H1 (cell line): ENCODE measurements around the gene TSC1. TPM values are rescaled to one million over a fixed set of nuclear protein-coding genes. Genes with fewer than 3 reads are reported as not detected.

Experiments used
- CTCF ChIA-PET: fragments of 300-600 bp; sonication (Branson Sonifier 250); formaldehyde crosslinking; loops from one replicate; lab custom pipeline; 2021; ENCODE audit not compliant: partially characterized antibody; lab: Charles Lee
- POLR2A ChIA-PET: fragments of 300-600 bp; sonication (Branson Sonifier 250); formaldehyde crosslinking; loops from one replicate; lab custom pipeline; 2021; ENCODE audit warnings: inconsistent platforms; ENCODE audit not compliant: partially characterized antibody; lab: Charles Lee
- DNase-seq, 2 experiments: peaks; one replicate each; pipeline versions ENCODE4 v3.0.0 to v3.0.0-alpha.2; 2010 to 2022; ENCODE audit warnings: low spot score in 2 of 2, low read depth in 1 of 2, mixed read lengths in 1 of 2
- FAIRE-seq: peaks from 2 replicates; lab custom pipeline; 2011; peaks lifted over from hg19 to GRCh38; lab: Jason Lieb, UNC
- H2AFZ ChIP-seq: 2 replicates; pipeline ENCODE4 v1.8.1; 2012; ENCODE audit warnings: low read length, inconsistent platforms
- H2AK5ac ChIP-seq: 2 replicates; pipeline ENCODE4 v1.6.1; 2013; ENCODE audit warnings: low read depth, low read length
- H2BK120ac ChIP-seq: replicated peaks from 2 replicates; pipeline ENCODE3; 2013; ENCODE audit warnings: low read depth, low read length, inconsistent platforms
- H2BK12ac ChIP-seq: 2 replicates; pipeline ENCODE4 v1.6.1; 2013; ENCODE audit warnings: low read depth, low read length
- H2BK15ac ChIP-seq: 2 replicates; pipeline ENCODE4 v1.6.1; 2013; ENCODE audit warnings: low read length
- H2BK20ac ChIP-seq: 2 replicates; pipeline ENCODE4 v1.6.1; 2013; ENCODE audit warnings: low read length
- H2BK5ac ChIP-seq: 2 replicates; pipeline ENCODE4 v1.6.1; 2013; ENCODE audit warnings: low read depth, low read length
- H3K14ac ChIP-seq: 2 replicates; pipeline ENCODE4 v1.6.1; 2013; ENCODE audit warnings: inconsistent platforms; ENCODE audit not compliant: insufficient read length
- H3K18ac ChIP-seq: 2 replicates; pipeline ENCODE4 v1.6.1; 2013; ENCODE audit warnings: low read length; ENCODE audit errors: extremely low read depth
- H3K23ac ChIP-seq: 2 replicates; pipeline ENCODE4 v1.6.1; 2013; ENCODE audit warnings: inconsistent platforms; ENCODE audit not compliant: insufficient read length
- H3K23me2 ChIP-seq: 2 replicates; pipeline ENCODE4 v1.6.1; 2013; ENCODE audit warnings: low read depth, low read length
- H3K27ac ChIP-seq: 2 replicates; pipeline ENCODE4 v1.6.1; 2011; ENCODE audit warnings: low read depth, low read length, inconsistent platforms
- H3K27me3 ChIP-seq, 4 experiments: replicated peaks in 1 of 4; 1 replicate in 1 of 4; 2 replicates in 3 of 4; pipeline versions ENCODE4 v1.6.1 to v1.8.1; 2011 to 2013; ENCODE audit warnings: low read length in 3 of 4, mild to moderate bottlenecking in 3 of 4, inconsistent platforms in 2 of 4, mixed read lengths in 2 of 4, moderate library complexity in 1 of 4; ENCODE audit not compliant: control insufficient read depth in 3 of 4, insufficient read depth in 3 of 4; ENCODE audit errors: extremely low read depth in 1 of 4
- H3K36me3 ChIP-seq, 4 experiments: 2 replicates each; pipeline versions ENCODE4 v1.6.1 to v1.8.1; 2011 to 2013; ENCODE audit warnings: mild to moderate bottlenecking in 4 of 4, low read length in 3 of 4, moderate library complexity in 2 of 4, control low read depth in 1 of 4, inconsistent platforms in 1 of 4; ENCODE audit not compliant: insufficient read depth in 4 of 4, control insufficient read depth in 2 of 4
- H3K4ac ChIP-seq: replicated peaks from 2 replicates; pipeline ENCODE3; 2013; ENCODE audit warnings: low read length, low read depth, mixed read lengths, inconsistent platforms; ENCODE audit not compliant: insufficient read length
- H3K4me1 ChIP-seq, 4 experiments: replicated peaks in 1 of 4; 1 replicate in 1 of 4; 2 replicates in 3 of 4; pipeline versions ENCODE4 v1.6.1 to v1.8.1; 2011 to 2013; ENCODE audit warnings: low read length in 3 of 4, inconsistent platforms in 2 of 4, mixed read lengths in 1 of 4; ENCODE audit not compliant: insufficient read depth in 4 of 4, control insufficient read depth in 3 of 4
- H3K4me2 ChIP-seq, 2 experiments: 2 replicates each; pipeline versions ENCODE4 v1.6.1 to v1.8.1; 2011 to 2013; ENCODE audit warnings: low read depth in 2 of 2, low read length in 2 of 2, control low read depth in 1 of 2, inconsistent platforms in 1 of 2, mild to moderate bottlenecking in 1 of 2; ENCODE audit not compliant: insufficient read depth in 1 of 2
- H3K4me3 ChIP-seq, 4 experiments: fragments of 200-600, 300-600 bp in 1 of 4; sonication (generic), shearing (Covaris generic), sonication (Bioruptor Twin) in 1 of 4; 2 replicates each; pipeline versions ENCODE4 v1.5.1 to v1.8.1; 2011 to 2016; ENCODE audit warnings: low read length in 4 of 4, low read depth in 3 of 4, control low read depth in 2 of 4, inconsistent platforms in 2 of 4, mild to moderate bottlenecking in 2 of 4, mixed read lengths in 1 of 4, moderate library complexity in 1 of 4; ENCODE audit not compliant: insufficient read depth in 2 of 4; ENCODE audit errors: extremely low read depth in 1 of 4
- H3K56ac ChIP-seq: replicated peaks from 2 replicates; pipeline ENCODE3; 2013; ENCODE audit warnings: low read depth, mild to moderate bottlenecking, mixed read lengths, low read length, inconsistent platforms; ENCODE audit not compliant: insufficient read length
- H3K79me1 ChIP-seq: 2 replicates; pipeline ENCODE4 v1.6.1; 2013; ENCODE audit warnings: low read depth, low read length, control low read depth
- H3K79me2 ChIP-seq, 2 experiments: 2 replicates each; pipeline versions ENCODE4 v1.6.1 to v1.8.1; 2012 to 2013; ENCODE audit warnings: low read length in 2 of 2, mild to moderate bottlenecking in 2 of 2, inconsistent platforms in 1 of 2; ENCODE audit not compliant: insufficient read depth in 2 of 2, control insufficient read depth in 1 of 2
- H3K9ac ChIP-seq, 4 experiments: replicated peaks in 1 of 4; 1 replicate in 1 of 4; 2 replicates in 3 of 4; pipeline versions ENCODE4 v1.6.1 to v1.8.1; 2011 to 2013; ENCODE audit warnings: low read depth in 3 of 4, low read length in 3 of 4, control low read depth in 2 of 4, mild to moderate bottlenecking in 2 of 4, moderate library complexity in 2 of 4, inconsistent platforms in 1 of 4; ENCODE audit errors: extremely low read depth in 1 of 4
- H3K9me3 ChIP-seq, 2 experiments: 2 replicates each; pipeline versions ENCODE4 v1.6.1 to v1.8.1; 2012 to 2013; ENCODE audit warnings: mild to moderate bottlenecking in 2 of 2, moderate library complexity in 2 of 2, control low read depth in 1 of 2, inconsistent platforms in 1 of 2, low read depth in 1 of 2, low read length in 1 of 2, mixed read lengths in 1 of 2; ENCODE audit not compliant: insufficient read depth in 2 of 2
- H4K20me1 ChIP-seq, 2 experiments: replicated peaks in 1 of 2; 2 replicates each; pipeline versions ENCODE3 to v1.8.1; 2011 to 2013; ENCODE audit warnings: inconsistent platforms in 2 of 2, low read length in 2 of 2, mild to moderate bottlenecking in 1 of 2; ENCODE audit not compliant: insufficient read depth in 2 of 2, control insufficient read depth in 1 of 2
- H4K5ac ChIP-seq: 2 replicates; pipeline ENCODE4 v1.6.1; 2013; ENCODE audit warnings: low read length, low read depth, mixed read lengths, inconsistent platforms; ENCODE audit not compliant: insufficient read length
- H4K8ac ChIP-seq: 2 replicates; pipeline ENCODE4 v1.8.0; 2013; ENCODE audit warnings: mild to moderate bottlenecking, moderate library complexity, low read length, inconsistent platforms; ENCODE audit not compliant: insufficient read depth; ENCODE audit errors: extremely low read depth
- H4K91ac ChIP-seq: replicated peaks from 2 replicates; pipeline ENCODE3; 2013; ENCODE audit warnings: low read length, mixed read lengths, inconsistent platforms; ENCODE audit not compliant: insufficient read length
- GABPA ChIP-seq: IDR thresholded peaks from 2 replicates; pipeline ENCODE4 v1.6.1; 2011; ENCODE audit warnings: mild to moderate bottlenecking, low read length, moderate library complexity, borderline replicate concordance; ENCODE audit not compliant: insufficient read depth
- NRF1 ChIP-seq: IDR thresholded peaks from 2 replicates; pipeline ENCODE4 v1.6.1; 2011; ENCODE audit warnings: mild to moderate bottlenecking, low read depth, low read length, improper control_type of control experiment
- WGBS, 2 experiments: shearing (Covaris generic) in 1 of 2; methylation state at CpG; one replicate each; pipeline versions ENCODE4 v1.1.6 to v1.1.7; 2013 to 2015; ENCODE audit warnings: low lambda C conversion rate in 2 of 2, mixed read lengths in 2 of 2, inconsistent platforms in 1 of 2, low coverage in 1 of 2, missing lambda C conversion rate in 1 of 2; ENCODE audit not compliant: insufficient replicate concordance in 2 of 2, insufficient coverage in 1 of 2, insufficient read length in 1 of 2; ENCODE audit errors: extremely low coverage in 1 of 2, missing lambda C conversion rate in 1 of 2; 5-methylcytosine and 5-hydroxymethylcytosine counted together
- polyA plus RNA-seq, 7 experiments: library from polyadenylated mRNA; depleted of rRNA in 3 of 7; stranded (reverse) in 5 of 7; unstranded in 2 of 7; fragments of >200 nt in 5 of 7; fragments of 200-250 nt in 2 of 7; gene quantifications; 1 replicate in 5 of 7; 2 replicates in 1 of 7; 4 replicates in 1 of 7; pipeline versions ENCODE4 v1.2.1 to v1.2.3, GENCODE V29; 2011 to 2013; ENCODE audit warnings: missing spikeins in 2 of 7, mixed read lengths in 2 of 7
- total RNA-seq: library from RNA; stranded (reverse); fragmentation: NEBNext Ultra II Directional; extraction: Animal tissue kit (Norgen Biotek cat#: 25700); gene quantifications from 2 replicates; pipeline ENCODE4 v1.2.1, GENCODE V29; 2021

TSC1 gene
- total and polyA plus RNA-seq, 2 of the 8 experiments (the other 6 are each of a cell fraction or from before 2014, with no cell fraction given) = 37.2 to 46.0 TPM

DNA sequence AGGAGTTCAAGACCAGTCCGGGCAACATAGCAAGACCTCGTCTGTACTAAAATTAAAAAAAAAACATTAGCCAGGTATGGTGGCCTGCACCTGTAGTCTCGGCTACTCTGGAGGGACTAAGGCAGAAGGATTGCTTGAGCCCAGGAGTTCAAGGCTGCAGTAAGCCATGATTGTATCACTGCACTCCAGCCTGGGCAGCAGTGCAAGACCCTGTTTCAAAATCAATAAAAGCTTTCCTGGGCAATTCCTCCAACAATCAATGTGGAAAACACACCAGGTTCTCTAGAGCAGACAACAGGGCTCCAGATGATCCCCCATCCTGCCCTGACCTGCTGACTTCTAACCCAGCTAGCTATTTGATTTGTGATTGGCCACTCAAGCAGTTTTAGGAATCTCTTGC, 67.6 kb downstream of the TSC1 start:
- no peak for FAIRE-seq
- no peaks in the 10 kb centered on the region for H3K79me1 ChIP-seq
- H3K23ac ChIP-seq = no peak overlapping the region
- H3K18ac ChIP-seq = no peak overlapping the region
- H3K4me3 ChIP-seq = no peak overlapping the region
- H3K4me2 ChIP-seq = no peak overlapping the region; a peak in 1 of 4 replicates
- H3K14ac ChIP-seq = no peak overlapping the region
- no peak overlapping the region for H4K91ac ChIP-seq
- no peaks in the 10 kb centered on the region for H3K36me3 ChIP-seq
- no peak overlapping the region for H2BK15ac ChIP-seq
- H2BK20ac ChIP-seq = no peak overlapping the region
- H3K27ac ChIP-seq = no peak overlapping the region
- no peak for DNase-seq
- no peak overlapping the region for H2AK5ac ChIP-seq
- no peaks in the 10 kb centered on the region for H4K20me1 ChIP-seq
- ChIA-PET CTCF (interaction anchor here (0.9 to 15.0 kb wide), 5 partner anchors 13 to 69 kb away, joined by 3 to 115 read pairs (median 5); no protein-coding TSS in a partner anchor), POLR2A (interaction anchor here (1.4 kb wide), 1 partner anchor 10 kb away, joined by 4 read pairs; no protein-coding TSS in a partner anchor)
- peaks cover 0 to 14% (median 9%) of the 10 kb centered on the region in 4 experiments; a peak in 6 of 7 replicates for H3K27me3 ChIP-seq
- H2AFZ ChIP-seq = no peak overlapping the region
- H3K23me2 ChIP-seq = peaks cover 7% of the 10 kb centered on the region; the same call in 1 of the 2 replicates
- H3K4me1 ChIP-seq = peaks cover 0 to 6% (median 0%) of the 10 kb centered on the region in 4 experiments; a peak in 1 of 7 replicates
- H2BK5ac ChIP-seq = no peak overlapping the region
- H3K9me3 ChIP-seq = no peaks in the 10 kb centered on the region
- H2BK120ac ChIP-seq = no peak overlapping the region
- H3K9ac ChIP-seq = no peak overlapping the region
- no peak overlapping the region for H3K4ac ChIP-seq
- no peak overlapping the region for H4K5ac ChIP-seq
- H4K8ac ChIP-seq = no peak overlapping the region
- 96% methylated on average over 3 of the region's 3 CpGs; no CpG with 5 or more reads in 1 of the 2 experiments for WGBS, 2 experiments
- no peak overlapping the region for H2BK12ac ChIP-seq
- H3K56ac ChIP-seq = no peak overlapping the region
- no peaks in the 10 kb centered on the region for H3K79me2 ChIP-seq
- TF ChIP-seq GABPA (no peak), NRF1 (no peak)
